ENCODE results near the gene JPT1.

The JPT1 gene

GRCh38 chr17:75154195-75155106, at the start of gene JPT1 (continued):
- TF ChIP-seq SCRT2 (tag by site-specific recombination; IDR thresholded peaks at IDR 0.05) (peak; percentile 96), ZNF664 (tag by site-specific recombination; IDR thresholded peaks at IDR 0.05) (no peak), ZNF121 (tag by site-specific recombination; IDR thresholded peaks at IDR 0.05) (no peak), ZNF146 (tag by site-specific recombination; IDR thresholded peaks at IDR 0.05) (0 out of 2 replicates have a peak, but pooled peaks have one; percentile 24), ZBTB48 (tag by site-specific recombination; IDR thresholded peaks at IDR 0.05) (no peak), ZSCAN16 (tag by site-specific recombination; IDR thresholded peaks at IDR 0.05) (no peak), MZF1 (tag by site-specific recombination; IDR thresholded peaks at IDR 0.05; ENCODE audit: borderline replicate concordance) (peak; percentile 78), PRDM6 (tag by site-specific recombination; IDR thresholded peaks at IDR 0.05) (no peak), ZEB2 (tag by site-specific recombination; IDR thresholded peaks at IDR 0.05) (peak; percentile 43; the same call in 1 of the 2 replicates), ZNF830 (tag by site-specific recombination; IDR thresholded peaks at IDR 0.05; ENCODE audit: low read depth) (no peak), ZNF768 (tag by site-specific recombination; IDR thresholded peaks at IDR 0.05) (no peak), GFI1B (tag by site-specific recombination; IDR thresholded peaks at IDR 0.05) (0 out of 2 replicates have a peak, but pooled peaks have one; percentile 8), SCRT1 (tag by site-specific recombination; IDR thresholded peaks at IDR 0.05; ENCODE audit: borderline replicate concordance) (peak; percentile 96), KLF17 (tag by site-specific recombination; IDR thresholded peaks at IDR 0.05) (no peak), WT1 (tag by site-specific recombination; IDR thresholded peaks at IDR 0.05) (no peak), ZNF2 (tag by site-specific recombination; IDR thresholded peaks at IDR 0.05) (peak; percentile 24; the same call in 1 of the 2 replicates)
- TF ChIP-seq, protein P1, sequence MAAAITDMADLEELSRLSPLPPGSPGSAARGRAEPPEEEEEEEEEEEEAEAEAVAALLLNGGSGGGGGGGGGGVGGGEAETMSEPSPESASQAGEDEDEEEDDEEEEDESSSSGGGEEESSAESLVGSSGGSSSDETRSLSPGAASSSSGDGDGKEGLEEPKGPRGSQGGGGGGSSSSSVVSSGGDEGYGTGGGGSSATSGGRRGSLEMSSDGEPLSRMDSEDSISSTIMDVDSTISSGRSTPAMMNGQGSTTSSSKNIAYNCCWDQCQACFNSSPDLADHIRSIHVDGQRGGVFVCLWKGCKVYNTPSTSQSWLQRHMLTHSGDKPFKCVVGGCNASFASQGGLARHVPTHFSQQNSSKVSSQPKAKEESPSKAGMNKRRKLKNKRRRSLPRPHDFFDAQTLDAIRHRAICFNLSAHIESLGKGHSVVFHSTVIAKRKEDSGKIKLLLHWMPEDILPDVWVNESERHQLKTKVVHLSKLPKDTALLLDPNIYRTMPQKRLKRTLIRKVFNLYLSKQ (tag by site-specific recombination; IDR thresholded peaks at IDR 0.05; ENCODE audit: borderline replicate concordance) = no peak
- TF ChIP-seq, protein P2, sequence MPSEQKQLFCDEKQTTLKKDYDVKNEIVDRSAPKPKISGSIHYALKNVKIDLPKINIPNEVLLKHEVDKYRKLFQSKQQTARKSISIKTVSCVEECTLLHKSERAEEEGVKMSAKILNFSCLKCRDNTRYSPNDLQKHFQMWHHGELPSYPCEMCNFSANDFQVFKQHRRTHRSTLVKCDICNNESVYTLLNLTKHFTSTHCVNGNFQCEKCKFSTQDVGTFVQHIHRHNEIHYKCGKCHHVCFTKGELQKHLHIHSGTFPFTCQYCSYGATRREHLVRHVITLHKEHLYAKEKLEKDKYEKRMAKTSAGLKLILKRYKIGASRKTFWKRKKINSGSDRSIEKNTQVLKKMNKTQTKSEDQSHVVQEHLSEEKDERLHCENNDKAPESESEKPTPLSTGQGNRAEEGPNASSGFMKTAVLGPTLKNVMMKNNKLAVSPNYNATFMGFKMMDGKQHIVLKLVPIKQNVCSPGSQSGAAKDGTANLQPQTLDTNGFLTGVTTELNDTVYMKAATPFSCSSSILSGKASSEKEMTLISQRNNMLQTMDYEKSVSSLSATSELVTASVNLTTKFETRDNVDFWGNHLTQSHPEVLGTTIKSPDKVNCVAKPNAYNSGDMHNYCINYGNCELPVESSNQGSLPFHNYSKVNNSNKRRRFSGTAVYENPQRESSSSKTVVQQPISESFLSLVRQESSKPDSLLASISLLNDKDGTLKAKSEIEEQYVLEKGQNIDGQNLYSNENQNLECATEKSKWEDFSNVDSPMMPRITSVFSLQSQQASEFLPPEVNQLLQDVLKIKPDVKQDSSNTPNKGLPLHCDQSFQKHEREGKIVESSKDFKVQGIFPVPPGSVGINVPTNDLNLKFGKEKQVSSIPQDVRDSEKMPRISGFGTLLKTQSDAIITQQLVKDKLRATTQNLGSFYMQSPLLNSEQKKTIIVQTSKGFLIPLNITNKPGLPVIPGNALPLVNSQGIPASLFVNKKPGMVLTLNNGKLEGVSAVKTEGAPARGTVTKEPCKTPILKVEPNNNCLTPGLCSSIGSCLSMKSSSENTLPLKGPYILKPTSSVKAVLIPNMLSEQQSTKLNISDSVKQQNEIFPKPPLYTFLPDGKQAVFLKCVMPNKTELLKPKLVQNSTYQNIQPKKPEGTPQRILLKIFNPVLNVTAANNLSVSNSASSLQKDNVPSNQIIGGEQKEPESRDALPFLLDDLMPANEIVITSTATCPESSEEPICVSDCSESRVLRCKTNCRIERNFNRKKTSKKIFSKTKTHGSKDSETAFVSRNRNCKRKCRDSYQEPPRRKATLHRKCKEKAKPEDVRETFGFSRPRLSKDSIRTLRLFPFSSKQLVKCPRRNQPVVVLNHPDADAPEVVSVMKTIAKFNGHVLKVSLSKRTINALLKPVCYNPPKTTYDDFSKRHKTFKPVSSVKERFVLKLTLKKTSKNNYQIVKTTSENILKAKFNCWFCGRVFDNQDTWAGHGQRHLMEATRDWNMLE (tag by site-specific recombination; conservative IDR thresholded peaks at IDR 0.05; ENCODE audit: low read depth) = no peak
- TF ChIP-seq, protein P3, sequence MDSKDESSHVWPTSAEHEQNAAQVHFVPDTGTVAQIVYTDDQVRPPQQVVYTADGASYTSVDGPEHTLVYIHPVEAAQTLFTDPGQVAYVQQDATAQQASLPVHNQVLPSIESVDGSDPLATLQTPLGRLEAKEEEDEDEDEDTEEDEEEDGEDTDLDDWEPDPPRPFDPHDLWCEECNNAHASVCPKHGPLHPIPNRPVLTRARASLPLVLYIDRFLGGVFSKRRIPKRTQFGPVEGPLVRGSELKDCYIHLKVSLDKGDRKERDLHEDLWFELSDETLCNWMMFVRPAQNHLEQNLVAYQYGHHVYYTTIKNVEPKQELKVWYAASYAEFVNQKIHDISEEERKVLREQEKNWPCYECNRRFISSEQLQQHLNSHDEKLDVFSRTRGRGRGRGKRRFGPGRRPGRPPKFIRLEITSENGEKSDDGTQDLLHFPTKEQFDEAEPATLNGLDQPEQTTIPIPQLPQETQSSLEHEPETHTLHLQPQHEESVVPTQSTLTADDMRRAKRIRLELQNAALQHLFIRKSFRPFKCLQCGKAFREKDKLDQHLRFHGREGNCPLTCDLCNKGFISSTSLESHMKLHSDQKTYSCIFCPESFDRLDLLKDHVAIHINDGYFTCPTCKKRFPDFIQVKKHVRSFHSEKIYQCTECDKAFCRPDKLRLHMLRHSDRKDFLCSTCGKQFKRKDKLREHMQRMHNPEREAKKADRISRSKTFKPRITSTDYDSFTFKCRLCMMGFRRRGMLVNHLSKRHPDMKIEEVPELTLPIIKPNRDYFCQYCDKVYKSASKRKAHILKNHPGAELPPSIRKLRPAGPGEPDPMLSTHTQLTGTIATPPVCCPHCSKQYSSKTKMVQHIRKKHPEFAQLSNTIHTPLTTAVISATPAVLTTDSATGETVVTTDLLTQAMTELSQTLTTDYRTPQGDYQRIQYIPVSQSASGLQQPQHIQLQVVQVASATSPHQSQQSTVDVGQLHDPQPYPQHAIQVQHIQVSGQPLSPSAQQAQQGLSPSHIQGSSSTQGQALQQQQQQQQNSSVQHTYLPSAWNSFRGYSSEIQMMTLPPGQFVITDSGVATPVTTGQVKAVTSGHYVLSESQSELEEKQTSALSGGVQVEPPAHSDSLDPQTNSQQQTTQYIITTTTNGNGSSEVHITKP (tag by site-specific recombination; IDR thresholded peaks at IDR 0.05) = peak; percentile 82; the same call in 1 of the 2 replicates
- TF ChIP-seq, protein P4, sequence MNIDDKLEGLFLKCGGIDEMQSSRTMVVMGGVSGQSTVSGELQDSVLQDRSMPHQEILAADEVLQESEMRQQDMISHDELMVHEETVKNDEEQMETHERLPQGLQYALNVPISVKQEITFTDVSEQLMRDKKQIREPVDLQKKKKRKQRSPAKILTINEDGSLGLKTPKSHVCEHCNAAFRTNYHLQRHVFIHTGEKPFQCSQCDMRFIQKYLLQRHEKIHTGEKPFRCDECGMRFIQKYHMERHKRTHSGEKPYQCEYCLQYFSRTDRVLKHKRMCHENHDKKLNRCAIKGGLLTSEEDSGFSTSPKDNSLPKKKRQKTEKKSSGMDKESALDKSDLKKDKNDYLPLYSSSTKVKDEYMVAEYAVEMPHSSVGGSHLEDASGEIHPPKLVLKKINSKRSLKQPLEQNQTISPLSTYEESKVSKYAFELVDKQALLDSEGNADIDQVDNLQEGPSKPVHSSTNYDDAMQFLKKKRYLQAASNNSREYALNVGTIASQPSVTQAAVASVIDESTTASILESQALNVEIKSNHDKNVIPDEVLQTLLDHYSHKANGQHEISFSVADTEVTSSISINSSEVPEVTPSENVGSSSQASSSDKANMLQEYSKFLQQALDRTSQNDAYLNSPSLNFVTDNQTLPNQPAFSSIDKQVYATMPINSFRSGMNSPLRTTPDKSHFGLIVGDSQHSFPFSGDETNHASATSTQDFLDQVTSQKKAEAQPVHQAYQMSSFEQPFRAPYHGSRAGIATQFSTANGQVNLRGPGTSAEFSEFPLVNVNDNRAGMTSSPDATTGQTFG (tag by site-specific recombination; IDR thresholded peaks at IDR 0.05; ENCODE audit: borderline replicate concordance) = no peak
- TF ChIP-seq, protein P5, sequence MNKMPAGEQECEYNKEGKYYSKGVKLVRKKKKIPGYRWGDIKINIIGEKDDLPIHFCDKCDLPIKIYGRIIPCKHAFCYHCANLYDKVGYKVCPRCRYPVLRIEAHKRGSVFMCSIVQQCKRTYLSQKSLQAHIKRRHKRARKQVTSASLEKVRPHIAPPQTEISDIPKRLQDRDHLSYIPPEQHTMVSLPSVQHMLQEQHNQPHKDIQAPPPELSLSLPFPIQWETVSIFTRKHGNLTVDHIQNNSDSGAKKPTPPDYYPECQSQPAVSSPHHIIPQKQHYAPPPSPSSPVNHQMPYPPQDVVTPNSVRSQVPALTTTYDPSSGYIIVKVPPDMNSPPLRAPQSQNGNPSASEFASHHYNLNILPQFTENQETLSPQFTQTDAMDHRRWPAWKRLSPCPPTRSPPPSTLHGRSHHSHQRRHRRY (tag by site-specific recombination; IDR thresholded peaks at IDR 0.05) = no peak

Measured in HEK293 (cell line).